HepG2 (cell line): Measurements from ENCODE around the gene SOX4. TPM values are rescaled to one million over a fixed set of nuclear protein-coding genes. Genes with fewer than 3 reads are reported as not detected.

Experiments used
- KAT2B ChIP-seq: fragments of 150-350 bp; IDR thresholded peaks from 2 replicates; pipeline ENCODE4 v1.6.1; 2014; ENCODE audit warnings: low read depth, low read length, borderline replicate concordance
- MBD4 ChIP-seq: IDR thresholded peaks from 2 replicates; pipeline ENCODE4 v1.6.1; 2012; ENCODE audit warnings: low read length, inconsistent platforms, borderline replicate concordance
- SSRP1 ChIP-seq: IDR thresholded peaks from 2 replicates; pipeline ENCODE4 v1.6.1; 2016; ENCODE audit warnings: control low read depth
- ZNF20 ChIP-seq: sonication (generic); formaldehyde crosslinking; IDR thresholded peaks from 2 replicates; pipeline ENCODE4 v1.4.0; 2020; ENCODE audit warnings: mild to moderate bottlenecking, moderate library complexity, missing genetic modification reagents
- ZNF337 ChIP-seq: sonication (generic); formaldehyde crosslinking; IDR thresholded peaks from 2 replicates; pipeline ENCODE4 v1.5.1; 2020; ENCODE audit warnings: missing genetic modification reagents, low read depth, mild to moderate bottlenecking, borderline replicate concordance
- polyA plus RNA-seq, 8 experiments: library from polyadenylated mRNA; depleted of rRNA in 3 of 8; stranded (reverse) in 7 of 8; unstranded in 1 of 8; fragments of >200 nt; fragmentation: Illumina TruSeq in 4 of 8; extraction: Trizol in 4 of 8; gene quantifications; 2 replicates each; pipeline versions ENCODE4 v1.2.1 to v1.2.3, GENCODE V29; 2011 to 2016; ENCODE audit warnings: low read depth in 4 of 8, missing spikeins in 1 of 8, mixed read lengths in 1 of 8; ENCODE audit not compliant: insufficient read depth in 1 of 8
- total RNA-seq, 5 experiments: library from RNA; depleted of rRNA; stranded (reverse); fragments of >200 nt; fragmentation: Illumina TruSeq; extraction: Trizol; gene quantifications; 2 replicates each; pipeline ENCODE4 v1.2.3, GENCODE V29; 2016; ENCODE audit warnings: low read depth in 1 of 5
- TF ChIP-seq, protein P1 (sequence below): sonication (generic); formaldehyde crosslinking; IDR thresholded peaks from 2 replicates; pipeline ENCODE4 v1.5.1; 2020; ENCODE audit warnings: mild to moderate bottlenecking, moderate library complexity, missing genetic modification reagents
- TF ChIP-seq, protein P2 (sequence below): sonication (generic); formaldehyde crosslinking; conservative IDR thresholded peaks from 2 replicates; pipeline ENCODE4 v1.8.0; 2022; ENCODE audit warnings: mild to moderate bottlenecking, moderate library complexity, missing genetic modification reagents
- TF ChIP-seq, protein P3 (sequence below): sonication (generic); formaldehyde crosslinking; IDR thresholded peaks from 2 replicates; pipeline ENCODE4 v1.5.0; 2020; ENCODE audit warnings: mild to moderate bottlenecking, missing genetic modification reagents, borderline replicate concordance
- TF ChIP-seq, protein P4 (sequence below): sonication (generic); formaldehyde crosslinking; IDR thresholded peaks from 2 replicates; pipeline ENCODE4 v1.4.0; 2020; ENCODE audit warnings: missing genetic modification reagents

The SOX4 gene
- total and polyA plus RNA-seq, 2 of the 13 experiments (the other 11 are each of a cell fraction or from before 2014, with no cell fraction given) = 2.6 to 3.4 TPM

DNA sequence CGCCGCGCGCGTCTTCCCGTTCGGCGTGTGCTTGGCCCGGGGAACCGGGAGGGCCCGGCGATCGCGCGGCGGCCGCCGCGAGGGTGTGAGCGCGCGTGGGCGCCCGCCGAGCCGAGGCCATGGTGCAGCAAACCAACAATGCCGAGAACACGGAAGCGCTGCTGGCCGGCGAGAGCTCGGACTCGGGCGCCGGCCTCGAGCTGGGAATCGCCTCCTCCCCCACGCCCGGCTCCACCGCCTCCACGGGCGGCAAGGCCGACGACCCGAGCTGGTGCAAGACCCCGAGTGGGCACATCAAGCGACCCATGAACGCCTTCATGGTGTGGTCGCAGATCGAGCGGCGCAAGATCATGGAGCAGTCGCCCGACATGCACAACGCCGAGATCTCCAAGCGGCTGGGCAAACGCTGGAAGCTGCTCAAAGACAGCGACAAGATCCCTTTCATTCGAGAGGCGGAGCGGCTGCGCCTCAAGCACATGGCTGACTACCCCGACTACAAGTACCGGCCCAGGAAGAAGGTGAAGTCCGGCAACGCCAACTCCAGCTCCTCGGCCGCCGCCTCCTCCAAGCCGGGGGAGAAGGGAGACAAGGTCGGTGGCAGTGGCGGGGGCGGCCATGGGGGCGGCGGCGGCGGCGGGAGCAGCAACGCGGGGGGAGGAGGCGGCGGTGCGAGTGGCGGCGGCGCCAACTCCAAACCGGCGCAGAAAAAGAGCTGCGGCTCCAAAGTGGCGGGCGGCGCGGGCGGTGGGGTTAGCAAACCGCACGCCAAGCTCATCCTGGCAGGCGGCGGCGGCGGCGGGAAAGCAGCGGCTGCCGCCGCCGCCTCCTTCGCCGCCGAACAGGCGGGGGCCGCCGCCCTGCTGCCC is 1.1 kb downstream of the SOX4 start (continued):
- TF ChIP-seq, protein P1, sequence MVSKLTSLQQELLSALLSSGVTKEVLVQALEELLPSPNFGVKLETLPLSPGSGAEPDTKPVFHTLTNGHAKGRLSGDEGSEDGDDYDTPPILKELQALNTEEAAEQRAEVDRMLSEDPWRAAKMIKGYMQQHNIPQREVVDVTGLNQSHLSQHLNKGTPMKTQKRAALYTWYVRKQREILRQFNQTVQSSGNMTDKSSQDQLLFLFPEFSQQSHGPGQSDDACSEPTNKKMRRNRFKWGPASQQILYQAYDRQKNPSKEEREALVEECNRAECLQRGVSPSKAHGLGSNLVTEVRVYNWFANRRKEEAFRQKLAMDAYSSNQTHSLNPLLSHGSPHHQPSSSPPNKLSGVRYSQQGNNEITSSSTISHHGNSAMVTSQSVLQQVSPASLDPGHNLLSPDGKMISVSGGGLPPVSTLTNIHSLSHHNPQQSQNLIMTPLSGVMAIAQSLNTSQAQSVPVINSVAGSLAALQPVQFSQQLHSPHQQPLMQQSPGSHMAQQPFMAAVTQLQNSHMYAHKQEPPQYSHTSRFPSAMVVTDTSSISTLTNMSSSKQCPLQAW (CRISPR knock-in tag) = 0 out of 2 replicates have a peak, but pooled peaks have one; percentile 17
- 0 out of 2 replicates have a peak, but pooled peaks have one; percentile 55 for TF ChIP-seq ZNF20 (CRISPR knock-in tag)
- TF ChIP-seq MBD4 = no peak
- no peak for TF ChIP-seq KAT2B
- TF ChIP-seq, protein P2, sequence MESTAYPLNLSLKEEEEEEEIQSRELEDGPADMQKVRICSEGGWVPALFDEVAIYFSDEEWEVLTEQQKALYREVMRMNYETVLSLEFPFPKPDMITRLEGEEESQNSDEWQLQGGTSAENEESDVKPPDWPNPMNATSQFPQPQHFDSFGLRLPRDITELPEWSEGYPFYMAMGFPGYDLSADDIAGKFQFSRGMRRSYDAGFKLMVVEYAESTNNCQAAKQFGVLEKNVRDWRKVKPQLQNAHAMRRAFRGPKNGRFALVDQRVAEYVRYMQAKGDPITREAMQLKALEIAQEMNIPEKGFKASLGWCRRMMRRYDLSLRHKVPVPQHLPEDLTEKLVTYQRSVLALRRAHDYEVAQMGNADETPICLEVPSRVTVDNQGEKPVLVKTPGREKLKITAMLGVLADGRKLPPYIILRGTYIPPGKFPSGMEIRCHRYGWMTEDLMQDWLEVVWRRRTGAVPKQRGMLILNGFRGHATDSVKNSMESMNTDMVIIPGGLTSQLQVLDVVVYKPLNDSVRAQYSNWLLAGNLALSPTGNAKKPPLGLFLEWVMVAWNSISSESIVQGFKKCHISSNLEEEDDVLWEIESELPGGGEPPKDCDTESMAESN (CRISPR knock-in tag) = peak; percentile 76; the same call in 1 of the 2 replicates
- TF ChIP-seq SSRP1 (CRISPR knock-in tag) = no peak
- TF ChIP-seq, protein P3, sequence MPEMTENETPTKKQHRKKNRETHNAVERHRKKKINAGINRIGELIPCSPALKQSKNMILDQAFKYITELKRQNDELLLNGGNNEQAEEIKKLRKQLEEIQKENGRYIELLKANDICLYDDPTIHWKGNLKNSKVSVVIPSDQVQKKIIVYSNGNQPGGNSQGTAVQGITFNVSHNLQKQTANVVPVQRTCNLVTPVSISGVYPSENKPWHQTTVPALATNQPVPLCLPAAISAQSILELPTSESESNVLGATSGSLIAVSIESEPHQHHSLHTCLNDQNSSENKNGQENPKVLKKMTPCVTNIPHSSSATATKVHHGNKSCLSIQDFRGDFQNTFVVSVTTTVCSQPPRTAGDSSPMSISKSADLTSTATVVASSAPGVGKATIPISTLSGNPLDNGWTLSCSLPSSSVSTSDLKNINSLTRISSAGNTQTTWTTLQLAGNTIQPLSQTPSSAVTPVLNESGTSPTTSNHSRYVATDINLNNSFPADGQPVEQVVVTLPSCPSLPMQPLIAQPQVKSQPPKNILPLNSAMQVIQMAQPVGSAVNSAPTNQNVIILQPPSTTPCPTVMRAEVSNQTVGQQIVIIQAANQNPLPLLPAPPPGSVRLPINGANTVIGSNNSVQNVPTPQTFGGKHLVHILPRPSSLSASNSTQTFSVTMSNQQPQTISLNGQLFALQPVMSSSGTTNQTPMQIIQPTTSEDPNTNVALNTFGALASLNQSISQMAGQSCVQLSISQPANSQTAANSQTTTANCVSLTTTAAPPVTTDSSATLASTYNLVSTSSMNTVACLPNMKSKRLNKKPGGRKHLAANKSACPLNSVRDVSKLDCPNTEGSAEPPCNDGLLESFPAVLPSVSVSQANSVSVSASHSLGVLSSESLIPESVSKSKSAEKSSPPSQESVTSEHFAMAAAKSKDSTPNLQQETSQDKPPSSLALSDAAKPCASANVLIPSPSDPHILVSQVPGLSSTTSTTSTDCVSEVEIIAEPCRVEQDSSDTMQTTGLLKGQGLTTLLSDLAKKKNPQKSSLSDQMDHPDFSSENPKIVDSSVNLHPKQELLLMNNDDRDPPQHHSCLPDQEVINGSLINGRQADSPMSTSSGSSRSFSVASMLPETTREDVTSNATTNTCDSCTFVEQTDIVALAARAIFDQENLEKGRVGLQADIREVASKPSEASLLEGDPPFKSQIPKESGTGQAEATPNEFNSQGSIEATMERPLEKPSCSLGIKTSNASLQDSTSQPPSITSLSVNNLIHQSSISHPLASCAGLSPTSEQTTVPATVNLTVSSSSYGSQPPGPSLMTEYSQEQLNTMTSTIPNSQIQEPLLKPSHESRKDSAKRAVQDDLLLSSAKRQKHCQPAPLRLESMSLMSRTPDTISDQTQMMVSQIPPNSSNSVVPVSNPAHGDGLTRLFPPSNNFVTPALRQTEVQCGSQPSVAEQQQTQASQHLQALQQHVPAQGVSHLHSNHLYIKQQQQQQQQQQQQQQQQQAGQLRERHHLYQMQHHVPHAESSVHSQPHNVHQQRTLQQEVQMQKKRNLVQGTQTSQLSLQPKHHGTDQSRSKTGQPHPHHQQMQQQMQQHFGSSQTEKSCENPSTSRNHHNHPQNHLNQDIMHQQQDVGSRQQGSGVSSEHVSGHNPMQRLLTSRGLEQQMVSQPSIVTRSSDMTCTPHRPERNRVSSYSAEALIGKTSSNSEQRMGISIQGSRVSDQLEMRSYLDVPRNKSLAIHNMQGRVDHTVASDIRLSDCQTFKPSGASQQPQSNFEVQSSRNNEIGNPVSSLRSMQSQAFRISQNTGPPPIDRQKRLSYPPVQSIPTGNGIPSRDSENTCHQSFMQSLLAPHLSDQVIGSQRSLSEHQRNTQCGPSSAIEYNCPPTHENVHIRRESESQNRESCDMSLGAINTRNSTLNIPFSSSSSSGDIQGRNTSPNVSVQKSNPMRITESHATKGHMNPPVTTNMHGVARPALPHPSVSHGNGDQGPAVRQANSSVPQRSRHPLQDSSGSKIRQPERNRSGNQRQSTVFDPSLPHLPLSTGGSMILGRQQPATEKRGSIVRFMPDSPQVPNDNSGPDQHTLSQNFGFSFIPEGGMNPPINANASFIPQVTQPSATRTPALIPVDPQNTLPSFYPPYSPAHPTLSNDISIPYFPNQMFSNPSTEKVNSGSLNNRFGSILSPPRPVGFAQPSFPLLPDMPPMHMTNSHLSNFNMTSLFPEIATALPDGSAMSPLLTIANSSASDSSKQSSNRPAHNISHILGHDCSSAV = no peak
- TF ChIP-seq ZNF337 (CRISPR knock-in tag) = no peak
- TF ChIP-seq, protein P4, sequence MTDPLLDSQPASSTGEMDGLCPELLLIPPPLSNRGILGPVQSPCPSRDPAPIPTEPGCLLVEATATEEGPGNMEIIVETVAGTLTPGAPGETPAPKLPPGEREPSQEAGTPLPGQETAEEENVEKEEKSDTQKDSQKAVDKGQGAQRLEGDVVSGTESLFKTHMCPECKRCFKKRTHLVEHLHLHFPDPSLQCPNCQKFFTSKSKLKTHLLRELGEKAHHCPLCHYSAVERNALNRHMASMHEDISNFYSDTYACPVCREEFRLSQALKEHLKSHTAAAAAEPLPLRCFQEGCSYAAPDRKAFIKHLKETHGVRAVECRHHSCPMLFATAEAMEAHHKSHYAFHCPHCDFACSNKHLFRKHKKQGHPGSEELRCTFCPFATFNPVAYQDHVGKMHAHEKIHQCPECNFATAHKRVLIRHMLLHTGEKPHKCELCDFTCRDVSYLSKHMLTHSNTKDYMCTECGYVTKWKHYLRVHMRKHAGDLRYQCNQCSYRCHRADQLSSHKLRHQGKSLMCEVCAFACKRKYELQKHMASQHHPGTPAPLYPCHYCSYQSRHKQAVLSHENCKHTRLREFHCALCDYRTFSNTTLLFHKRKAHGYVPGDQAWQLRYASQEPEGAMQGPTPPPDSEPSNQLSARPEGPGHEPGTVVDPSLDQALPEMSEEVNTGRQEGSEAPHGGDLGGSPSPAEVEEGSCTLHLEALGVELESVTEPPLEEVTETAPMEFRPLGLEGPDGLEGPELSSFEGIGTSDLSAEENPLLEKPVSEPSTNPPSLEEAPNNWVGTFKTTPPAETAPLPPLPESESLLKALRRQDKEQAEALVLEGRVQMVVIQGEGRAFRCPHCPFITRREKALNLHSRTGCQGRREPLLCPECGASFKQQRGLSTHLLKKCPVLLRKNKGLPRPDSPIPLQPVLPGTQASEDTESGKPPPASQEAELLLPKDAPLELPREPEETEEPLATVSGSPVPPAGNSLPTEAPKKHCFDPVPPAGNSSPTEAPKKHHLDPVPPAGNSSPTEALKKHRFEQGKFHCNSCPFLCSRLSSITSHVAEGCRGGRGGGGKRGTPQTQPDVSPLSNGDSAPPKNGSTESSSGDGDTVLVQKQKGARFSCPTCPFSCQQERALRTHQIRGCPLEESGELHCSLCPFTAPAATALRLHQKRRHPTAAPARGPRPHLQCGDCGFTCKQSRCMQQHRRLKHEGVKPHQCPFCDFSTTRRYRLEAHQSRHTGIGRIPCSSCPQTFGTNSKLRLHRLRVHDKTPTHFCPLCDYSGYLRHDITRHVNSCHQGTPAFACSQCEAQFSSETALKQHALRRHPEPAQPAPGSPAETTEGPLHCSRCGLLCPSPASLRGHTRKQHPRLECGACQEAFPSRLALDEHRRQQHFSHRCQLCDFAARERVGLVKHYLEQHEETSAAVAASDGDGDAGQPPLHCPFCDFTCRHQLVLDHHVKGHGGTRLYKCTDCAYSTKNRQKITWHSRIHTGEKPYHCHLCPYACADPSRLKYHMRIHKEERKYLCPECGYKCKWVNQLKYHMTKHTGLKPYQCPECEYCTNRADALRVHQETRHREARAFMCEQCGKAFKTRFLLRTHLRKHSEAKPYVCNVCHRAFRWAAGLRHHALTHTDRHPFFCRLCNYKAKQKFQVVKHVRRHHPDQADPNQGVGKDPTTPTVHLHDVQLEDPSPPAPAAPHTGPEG = no peak
